Epithelial cell of esophagus (primary cell): ENCODE measurements around the gene ORAI3.

Source experiments
- DNase-seq: peaks from one replicate; pipeline ENCODE4 v3.0.0; 2010; ENCODE audit warnings: low read depth
- H3K4me3 ChIP-seq: 2 replicates; pipeline ENCODE4 v1.5.1; 2011; ENCODE audit warnings: mild to moderate bottlenecking, low read length, control low read depth
- CTCF ChIP-seq: IDR thresholded peaks from 2 replicates; pipeline ENCODE4 v1.5.1; 2011; ENCODE audit warnings: low read depth, mild to moderate bottlenecking, low read length, control low read depth, inconsistent platforms; ENCODE audit not compliant: insufficient read depth; ENCODE audit errors: missing control alignments

The ORAI3 gene

GRCh38 chr16:30963925-30964511 lies 15.2 kb downstream of the ORAI3 start:
- no peak overlapping the region for H3K4me3 ChIP-seq

GRCh38 chr16:30964574-30965226 lies 15.8 kb downstream of the ORAI3 start:
- no peak for DNase-seq
- TF ChIP-seq CTCF, result no peak
- no peak overlapping the region for H3K4me3 ChIP-seq

More at GRCh38 chr16:30963925-30964511, 15.2 kb downstream of the ORAI3 start:
- TF ChIP-seq CTCF, result no peak
- DNase-seq, result no peak

GRCh38 chr16:30965436-30965835 lies 16.6 kb downstream of the ORAI3 start:
- DNase-seq, result no peak
- no peak for TF ChIP-seq CTCF
- H3K4me3 ChIP-seq, result no peak overlapping the region

GRCh38 chr16:30966033-30966619 lies 17.3 kb downstream of the ORAI3 start:
- DNase-seq, result no peak
- no peak overlapping the region for H3K4me3 ChIP-seq
- TF ChIP-seq CTCF, result no peak

- no peak for TF ChIP-seq CTCF
- DNase-seq, result no peak
- no peak overlapping the region for H3K4me3 ChIP-seq
Measured at GRCh38 chr16:30967795-30968194, 18.9 kb downstream of the ORAI3 start.

GRCh38 chr16:30969246-30969842 lies 20.5 kb downstream of the ORAI3 start:
- H3K4me3 ChIP-seq, result no peak overlapping the region
- TF ChIP-seq CTCF, result no peak

More at GRCh38 chr16:30969246-30969842, 20.5 kb downstream of the ORAI3 start:
- DNase-seq, result no peak
